SK-N-SH (cell line): ENCODE results near the gene CDK15. TPM values are rescaled to one million over a fixed set of nuclear protein-coding genes. Genes with fewer than 3 reads are reported as not detected.

Source experiments
- CTCF ChIA-PET: fragments of 300-600, 350-600 bp; formaldehyde crosslinking; extraction: SDS; loops from one replicate; lab custom pipeline; 2021; lab: Yijun Ruan, JAX
- POLR2A ChIA-PET: fragments of 350-600 bp; sonication (Branson Sonifier 250); formaldehyde crosslinking; extraction: SDS; loops from one replicate; lab custom pipeline; 2020; ENCODE audit warnings: antibody characterized with exemption, inconsistent platforms; lab: Yijun Ruan, JAX
- DNase-seq: peaks from one replicate; pipeline ENCODE4 v3.0.0; 2012
- H2AFZ ChIP-seq: fragments of 200-600 bp; sonication (generic); 2 replicates; pipeline ENCODE4 v1.8.1; 2016; ENCODE audit warnings: antibody characterized with exemption, mild to moderate bottlenecking, low read depth
- H3F3A ChIP-seq: fragments of 200-600 bp; sonication (generic); replicated peaks from 2 replicates; pipeline ENCODE3; 2016; ENCODE audit warnings: antibody characterized with exemption, mild to moderate bottlenecking; ENCODE audit not compliant: insufficient read depth
- H3K27ac ChIP-seq, 2 experiments: fragments of 200-500 bp in 1 of 2; fragments of 200-600 bp in 1 of 2; sonication (Bioruptor generic) in 1 of 2; sonication (generic), shearing (Covaris generic) in 1 of 2; 2 replicates each; pipeline versions ENCODE4 v1.5.1 to v1.6.1; 2014 to 2016; ENCODE audit warnings: low read depth in 2 of 2, inconsistent platforms in 1 of 2, low read length in 1 of 2, mild to moderate bottlenecking in 1 of 2, mixed read lengths in 1 of 2
- H3K27me3 ChIP-seq: fragments of 200-600 bp; sonication (generic), shearing (Covaris generic); 2 replicates; pipeline ENCODE4 v1.6.1; 2016; ENCODE audit warnings: mixed run types; ENCODE audit not compliant: insufficient read depth
- H3K36me3 ChIP-seq, 2 experiments: fragments of 200-500 bp in 1 of 2; fragments of 200-600 bp in 1 of 2; sonication (Bioruptor generic) in 1 of 2; sonication (generic) in 1 of 2; replicated peaks in 1 of 2; 2 replicates each; pipeline versions ENCODE3 to v1.5.1; 2014 to 2016; ENCODE audit warnings: low read length in 1 of 2, mild to moderate bottlenecking in 1 of 2; ENCODE audit not compliant: insufficient read depth in 2 of 2, control insufficient read depth in 1 of 2
- H3K4me1 ChIP-seq, 2 experiments: fragments of 200-500 bp in 1 of 2; fragments of 200-600 bp in 1 of 2; sonication (Bioruptor generic) in 1 of 2; sonication (generic), shearing (Covaris generic) in 1 of 2; 2 replicates each; pipeline versions ENCODE4 v1.5.1 to v1.6.1; 2014 to 2016; ENCODE audit warnings: low read depth in 1 of 2, low read length in 1 of 2, mixed run types in 1 of 2; ENCODE audit not compliant: insufficient read depth in 2 of 2, control insufficient read depth in 1 of 2
- H3K4me2 ChIP-seq: fragments of 200-600 bp; sonication (generic), shearing (Covaris generic); 2 replicates; pipeline ENCODE4 v1.6.1; 2017; ENCODE audit warnings: mixed run types
- H3K4me3 ChIP-seq, 2 experiments: fragments of 200-500 bp in 1 of 2; fragments of 200-600 bp in 1 of 2; sonication (Bioruptor generic) in 1 of 2; sonication (generic), shearing (Covaris generic) in 1 of 2; 2 replicates each; pipeline versions ENCODE4 v1.5.1 to v1.8.1; 2014 to 2016; ENCODE audit warnings: low read depth in 2 of 2, inconsistent platforms in 1 of 2, low read length in 1 of 2, mild to moderate bottlenecking in 1 of 2, mixed read lengths in 1 of 2, moderate library complexity in 1 of 2
- H3K79me2 ChIP-seq: fragments of 200-600 bp; sonication (generic); 2 replicates; pipeline ENCODE4 v1.8.1; 2017; ENCODE audit warnings: mild to moderate bottlenecking; ENCODE audit not compliant: insufficient read depth
- H3K9ac ChIP-seq: fragments of 200-600 bp; sonication (generic); 2 replicates; pipeline ENCODE4 v1.6.1; 2017; ENCODE audit warnings: mixed run types
- H3K9me2 ChIP-seq: fragments of 200-600 bp; sonication (generic); 2 replicates; pipeline ENCODE4 v1.6.1; 2017; ENCODE audit warnings: mixed run types
- H3K9me3 ChIP-seq: fragments of 200-600 bp; sonication (generic); 2 replicates; pipeline ENCODE4 v1.6.1; 2017; ENCODE audit warnings: mixed run types, mild to moderate bottlenecking, moderate library complexity
- H4K20me1 ChIP-seq: fragments of 200-600 bp; sonication (generic); 2 replicates; pipeline ENCODE4 v1.6.1; 2017; ENCODE audit warnings: mild to moderate bottlenecking, mixed run types; ENCODE audit not compliant: insufficient read depth
- EP300 ChIP-seq, 2 experiments: IDR thresholded peaks; 2 replicates each; pipeline versions ENCODE4 v1.4.0 to v1.6.1; 2012; ENCODE audit warnings: borderline replicate concordance in 1 of 2, low read depth in 1 of 2, low read length in 1 of 2
- FOXJ3 ChIP-seq: sonication (generic); formaldehyde crosslinking; IDR thresholded peaks from 2 replicates; pipeline ENCODE4 v1.5.1; 2020; ENCODE audit warnings: mild to moderate bottlenecking, missing genetic modification reagents
- FOXM1 ChIP-seq: IDR thresholded peaks from 2 replicates; pipeline ENCODE4 v1.4.0; 2012; ENCODE audit warnings: low read depth, mild to moderate bottlenecking
- GABPA ChIP-seq: IDR thresholded peaks from 2 replicates; pipeline ENCODE4 v1.4.0; 2012; ENCODE audit warnings: low read depth, mild to moderate bottlenecking
- JUND ChIP-seq: IDR thresholded peaks from 2 replicates; pipeline ENCODE4 v1.4.0; 2012
- NFIC ChIP-seq: IDR thresholded peaks from 2 replicates; pipeline ENCODE4 v1.4.0; 2012; ENCODE audit warnings: borderline replicate concordance
- POLR2AphosphoS5 ChIP-seq: IDR thresholded peaks from 2 replicates; pipeline ENCODE4 v1.6.1; 2012; ENCODE audit warnings: low read depth, low read length
- RAD21 ChIP-seq: IDR thresholded peaks from 2 replicates; pipeline ENCODE4 v1.6.1; 2012; ENCODE audit warnings: mild to moderate bottlenecking, low read length
- RFX5 ChIP-seq: IDR thresholded peaks from 2 replicates; pipeline ENCODE4 v1.6.1; 2012; ENCODE audit warnings: mild to moderate bottlenecking, improper control_type of control experiment, low read length
- RXRA ChIP-seq: IDR thresholded peaks from 2 replicates; pipeline ENCODE4 v1.4.0; 2012; ENCODE audit warnings: low read depth, mild to moderate bottlenecking, borderline replicate concordance
- SMC3 ChIP-seq: IDR thresholded peaks from 2 replicates; pipeline ENCODE4 v1.6.1; 2012; ENCODE audit warnings: low read depth, low read length, improper control_type of control experiment
- TCF12 ChIP-seq: IDR thresholded peaks from 2 replicates; pipeline ENCODE4 v1.4.0; 2012
- YY1 ChIP-seq: IDR thresholded peaks from 2 replicates; pipeline ENCODE4 v1.4.0; 2012; ENCODE audit warnings: low read depth, mild to moderate bottlenecking
- WGBS: methylation state at CpG from one replicate; pipeline ENCODE4 v1.1.6; 2017; ENCODE audit warnings: low lambda C conversion rate; 5-methylcytosine and 5-hydroxymethylcytosine counted together
- polyA plus RNA-seq, 3 experiments: library from polyadenylated mRNA; depleted of rRNA; stranded (reverse); fragments of >200 nt; gene quantifications; 2 replicates each; pipeline ENCODE4 v1.2.3, GENCODE V29; 2012
- TF ChIP-seq, protein P1 (sequence below): IDR thresholded peaks from 2 replicates; pipeline ENCODE4 v1.4.0; 2012; ENCODE audit warnings: low read depth
- TF ChIP-seq, protein P2 (sequence below): fragments of 150-350 bp; IDR thresholded peaks from 2 replicates; pipeline ENCODE4 v1.6.1; 2016; ENCODE audit warnings: mild to moderate bottlenecking, low read depth, low read length
- TF ChIP-seq, protein P3 (sequence below): IDR thresholded peaks from 2 replicates; pipeline ENCODE4 v1.6.1; 2012; ENCODE audit warnings: mild to moderate bottlenecking, low read depth, low read length, moderate library complexity

The CDK15 gene
- polyA plus RNA-seq, 1 of the 3 experiments (the other 2 are of a cell fraction), result 1.8 TPM

DNA sequence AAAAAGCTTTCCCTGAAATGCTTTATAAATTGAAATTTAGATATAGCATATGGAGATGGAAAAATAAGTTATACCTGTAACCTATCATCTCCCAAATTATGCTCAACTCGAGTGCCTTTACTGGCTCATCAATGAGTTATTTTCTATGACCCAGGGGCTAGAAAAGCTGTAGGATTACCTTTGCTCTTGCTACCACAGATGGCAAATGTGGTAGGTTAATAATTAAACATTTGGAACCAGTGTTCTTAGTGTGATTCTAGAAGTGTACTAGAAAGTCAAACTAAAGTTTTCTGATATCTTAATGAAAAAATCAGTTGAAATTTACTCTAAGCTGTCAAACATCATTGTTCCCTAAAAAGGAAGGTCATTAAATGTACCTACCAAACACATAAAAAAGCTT lies 48.1 kb upstream of the CDK15 start:
- no peak overlapping the region for H2AFZ ChIP-seq
- H4K20me1 ChIP-seq, result no peaks in the 10 kb centered on the region
- TF ChIP-seq FOXJ3 (CRISPR knock-in tag) (no peak), GABPA (no peak), RFX5 (no peak), POLR2AphosphoS5 (no peak), EP300 (IDR thresholded peaks at IDR 0.05; ENCODE audit: borderline replicate concordance in 1 of 2, low read depth in 1 of 2, low read length in 1 of 2) (no peak), RAD21 (no peak), RXRA (no peak), SMC3 (no peak), TCF12 (no peak), YY1 (no peak), FOXM1 (no peak), NFIC (no peak)
- TF ChIP-seq, protein P1, sequence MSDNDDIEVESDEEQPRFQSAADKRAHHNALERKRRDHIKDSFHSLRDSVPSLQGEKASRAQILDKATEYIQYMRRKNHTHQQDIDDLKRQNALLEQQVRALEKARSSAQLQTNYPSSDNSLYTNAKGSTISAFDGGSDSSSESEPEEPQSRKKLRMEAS, result no peak
- TF ChIP-seq, protein P2, sequence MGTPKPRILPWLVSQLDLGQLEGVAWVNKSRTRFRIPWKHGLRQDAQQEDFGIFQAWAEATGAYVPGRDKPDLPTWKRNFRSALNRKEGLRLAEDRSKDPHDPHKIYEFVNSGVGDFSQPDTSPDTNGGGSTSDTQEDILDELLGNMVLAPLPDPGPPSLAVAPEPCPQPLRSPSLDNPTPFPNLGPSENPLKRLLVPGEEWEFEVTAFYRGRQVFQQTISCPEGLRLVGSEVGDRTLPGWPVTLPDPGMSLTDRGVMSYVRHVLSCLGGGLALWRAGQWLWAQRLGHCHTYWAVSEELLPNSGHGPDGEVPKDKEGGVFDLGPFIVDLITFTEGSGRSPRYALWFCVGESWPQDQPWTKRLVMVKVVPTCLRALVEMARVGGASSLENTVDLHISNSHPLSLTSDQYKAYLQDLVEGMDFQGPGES, result no peak
- TF ChIP-seq, protein P3, sequence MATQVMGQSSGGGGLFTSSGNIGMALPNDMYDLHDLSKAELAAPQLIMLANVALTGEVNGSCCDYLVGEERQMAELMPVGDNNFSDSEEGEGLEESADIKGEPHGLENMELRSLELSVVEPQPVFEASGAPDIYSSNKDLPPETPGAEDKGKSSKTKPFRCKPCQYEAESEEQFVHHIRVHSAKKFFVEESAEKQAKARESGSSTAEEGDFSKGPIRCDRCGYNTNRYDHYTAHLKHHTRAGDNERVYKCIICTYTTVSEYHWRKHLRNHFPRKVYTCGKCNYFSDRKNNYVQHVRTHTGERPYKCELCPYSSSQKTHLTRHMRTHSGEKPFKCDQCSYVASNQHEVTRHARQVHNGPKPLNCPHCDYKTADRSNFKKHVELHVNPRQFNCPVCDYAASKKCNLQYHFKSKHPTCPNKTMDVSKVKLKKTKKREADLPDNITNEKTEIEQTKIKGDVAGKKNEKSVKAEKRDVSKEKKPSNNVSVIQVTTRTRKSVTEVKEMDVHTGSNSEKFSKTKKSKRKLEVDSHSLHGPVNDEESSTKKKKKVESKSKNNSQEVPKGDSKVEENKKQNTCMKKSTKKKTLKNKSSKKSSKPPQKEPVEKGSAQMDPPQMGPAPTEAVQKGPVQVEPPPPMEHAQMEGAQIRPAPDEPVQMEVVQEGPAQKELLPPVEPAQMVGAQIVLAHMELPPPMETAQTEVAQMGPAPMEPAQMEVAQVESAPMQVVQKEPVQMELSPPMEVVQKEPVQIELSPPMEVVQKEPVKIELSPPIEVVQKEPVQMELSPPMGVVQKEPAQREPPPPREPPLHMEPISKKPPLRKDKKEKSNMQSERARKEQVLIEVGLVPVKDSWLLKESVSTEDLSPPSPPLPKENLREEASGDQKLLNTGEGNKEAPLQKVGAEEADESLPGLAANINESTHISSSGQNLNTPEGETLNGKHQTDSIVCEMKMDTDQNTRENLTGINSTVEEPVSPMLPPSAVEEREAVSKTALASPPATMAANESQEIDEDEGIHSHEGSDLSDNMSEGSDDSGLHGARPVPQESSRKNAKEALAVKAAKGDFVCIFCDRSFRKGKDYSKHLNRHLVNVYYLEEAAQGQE, result no peak
- H3K79me2 ChIP-seq, result peaks cover 7% of the 10 kb centered on the region
- no peak overlapping the region for H3K27ac ChIP-seq
- POLR2A ChIA-PET, result no interaction called here
- H3K4me2 ChIP-seq, result no peak overlapping the region
- 49% methylated on average over 1 of the region's 1 CpG for WGBS
- peaks cover 68 to 77% of the 10 kb centered on the region in 2 experiments for H3K36me3 ChIP-seq
- H3K4me3 ChIP-seq, result no peak overlapping the region
- no peaks in the 10 kb centered on the region for H3K4me1 ChIP-seq
- H3K9me2 ChIP-seq, result no peaks in the 10 kb centered on the region
- no peaks in the 10 kb centered on the region for H3K9me3 ChIP-seq
- H3K27me3 ChIP-seq, result no peaks in the 10 kb centered on the region
- CTCF ChIA-PET, result no interaction called here
- no peaks in the 10 kb centered on the region for H3F3A ChIP-seq
- H3K9ac ChIP-seq, result no peak overlapping the region
- no peak for DNase-seq

DNA sequence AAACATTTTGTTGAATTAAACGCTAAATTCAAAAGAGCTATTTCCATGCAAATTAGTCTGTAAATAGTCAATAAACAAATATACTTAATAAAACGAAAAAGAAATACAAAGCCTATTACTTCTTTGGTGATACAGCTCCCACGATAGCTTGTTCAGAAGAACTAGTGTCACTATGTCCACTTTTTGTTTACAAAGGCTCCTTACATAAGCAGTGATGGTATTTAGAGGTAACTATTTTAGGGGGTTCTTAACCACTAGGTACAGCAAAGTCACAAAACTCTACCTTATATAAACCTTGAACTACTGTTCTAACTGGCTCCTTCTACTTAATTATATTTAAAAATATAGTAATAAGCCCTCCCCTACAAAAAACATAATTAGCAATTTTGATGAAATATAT lies 47.5 kb upstream of the CDK15 start:
- H3K9me3 ChIP-seq, result no peaks in the 10 kb centered on the region
- 0 out of 2 replicates have a peak, but pooled peaks cover 2% of the 10 kb centered on the region for H3K9me2 ChIP-seq
- TF ChIP-seq NFIC (no peak), RAD21 (no peak), SMC3 (no peak), JUND (no peak)
- TF ChIP-seq, protein P1, result no peak
- no peak overlapping the region for H3K9ac ChIP-seq
- H4K20me1 ChIP-seq, result no peaks in the 10 kb centered on the region
- no peaks in the 10 kb centered on the region for H3K27me3 ChIP-seq
- no peak for DNase-seq
- H3F3A ChIP-seq, result no peaks in the 10 kb centered on the region
- H3K27ac ChIP-seq, result no peak overlapping the region
- no peak overlapping the region for H2AFZ ChIP-seq
- ChIA-PET POLR2A (no interaction called here), CTCF (no interaction called here)
- peaks cover 7% of the 10 kb centered on the region for H3K79me2 ChIP-seq
- H3K4me3 ChIP-seq, result no peak overlapping the region
- WGBS, result 81% methylated on average over 3 of the region's 3 CpGs
- no peak overlapping the region for H3K4me2 ChIP-seq
- peaks cover 72 to 79% of the 10 kb centered on the region in 2 experiments for H3K36me3 ChIP-seq
- H3K4me1 ChIP-seq, result no peaks in the 10 kb centered on the region
